Measurements from ENCODE around the gene PIK3CD.

The PIK3CD gene

GRCh38 chr1:9689971-9690381 lies 38.4 kb downstream of the PIK3CD start:
- H3K4me3 ChIP-seq (ENCODE audit: low read depth, low read length) = no peak overlapping the region
- no peak for TF ChIP-seq CTCF (IDR thresholded peaks at IDR 0.05; ENCODE audit: borderline replicate concordance, insufficient read depth, low read depth, low read length)

GRCh38 chr1:9690440-9691107 lies 39.0 kb downstream of the PIK3CD start:
- no peak overlapping the region for H3K4me3 ChIP-seq (ENCODE audit: low read depth, low read length)
- TF ChIP-seq CTCF (IDR thresholded peaks at IDR 0.05; ENCODE audit: borderline replicate concordance, insufficient read depth, low read depth, low read length) = no peak

- H3K4me3 ChIP-seq (ENCODE audit: low read depth, low read length) = no peak overlapping the region
- TF ChIP-seq CTCF (IDR thresholded peaks at IDR 0.05; ENCODE audit: borderline replicate concordance, insufficient read depth, low read depth, low read length) = no peak
Observed at GRCh38 chr1:9691108-9691445, 39.5 kb downstream of the PIK3CD start.

- TF ChIP-seq CTCF (IDR thresholded peaks at IDR 0.05; ENCODE audit: borderline replicate concordance, insufficient read depth, low read depth, low read length) = no peak
- H3K4me3 ChIP-seq (ENCODE audit: low read depth, low read length) = no peak overlapping the region
Observed at GRCh38 chr1:9691691-9692090, 40.2 kb downstream of the PIK3CD start.

GRCh38 chr1:9696793-9697192 lies 45.3 kb downstream of the PIK3CD start:
- TF ChIP-seq CTCF (IDR thresholded peaks at IDR 0.05; ENCODE audit: borderline replicate concordance, insufficient read depth, low read depth, low read length) = no peak
- H3K4me3 ChIP-seq (ENCODE audit: low read depth, low read length) = no peak overlapping the region

GRCh38 chr1:9699361-9699760 lies 47.8 kb downstream of the PIK3CD start:
- H3K4me3 ChIP-seq (ENCODE audit: low read depth, low read length) = no peak overlapping the region
- no peak for TF ChIP-seq CTCF (IDR thresholded peaks at IDR 0.05; ENCODE audit: borderline replicate concordance, insufficient read depth, low read depth, low read length)

- H3K4me3 ChIP-seq (ENCODE audit: low read depth, low read length) = no peak overlapping the region
- TF ChIP-seq CTCF (IDR thresholded peaks at IDR 0.05; ENCODE audit: borderline replicate concordance, insufficient read depth, low read depth, low read length) = no peak
Observed at GRCh38 chr1:9700340-9700739, 48.8 kb downstream of the PIK3CD start.

Measured in GM12875 (cell line).